GM21723 (cell line): ENCODE data around the gene SNX25.
A peak's percentile ranks its signal among the peaks of the same experiment; 100 is the strongest.
"Not testable (repeated sequence)": the region's sequence is repeated elsewhere in the genome, so short reads cannot be mapped to it uniquely, and the experiment has no call there.

Experiments used
- ATAC-seq: cut with Tn5 transposase; IDR thresholded peaks from one replicate; pipeline ENCODE4 v1.9.1; 2021; ENCODE audit warnings: mild to moderate bottlenecking, moderate library complexity; ENCODE audit not compliant: unreplicated experiment

Gene SNX25

GRCh38 chr4:185209031-185209851 is at the start of gene SNX25:
SNX25 (plus strand) TSS chr4:185209598; CDS start chr4:185209827, 229 bp downstream.
- ATAC-seq, result peak; percentile 73

DNA sequence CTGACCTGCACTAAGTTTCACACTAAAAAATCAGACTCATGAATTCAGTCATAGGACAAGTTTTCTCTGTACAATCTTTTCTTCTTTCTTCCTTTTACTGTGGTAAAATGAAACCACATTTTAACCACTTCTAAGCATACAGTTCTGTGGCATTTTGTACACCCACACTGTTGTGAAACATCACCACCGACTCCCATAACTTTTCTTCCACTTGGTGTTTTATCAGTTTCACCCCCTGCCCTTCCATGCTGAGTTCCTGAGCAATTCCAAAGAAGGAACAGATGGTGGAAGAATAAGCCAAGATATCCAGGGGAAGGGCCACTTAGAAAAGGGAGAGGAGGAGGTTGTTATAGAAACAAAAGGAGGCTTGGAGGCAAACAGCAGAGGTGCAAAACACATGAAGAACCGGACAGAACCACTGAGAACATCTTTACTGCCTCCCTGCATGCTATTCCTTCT is 43.8 kb upstream of the SNX25 start:
- peak; percentile 94 for ATAC-seq

DNA sequence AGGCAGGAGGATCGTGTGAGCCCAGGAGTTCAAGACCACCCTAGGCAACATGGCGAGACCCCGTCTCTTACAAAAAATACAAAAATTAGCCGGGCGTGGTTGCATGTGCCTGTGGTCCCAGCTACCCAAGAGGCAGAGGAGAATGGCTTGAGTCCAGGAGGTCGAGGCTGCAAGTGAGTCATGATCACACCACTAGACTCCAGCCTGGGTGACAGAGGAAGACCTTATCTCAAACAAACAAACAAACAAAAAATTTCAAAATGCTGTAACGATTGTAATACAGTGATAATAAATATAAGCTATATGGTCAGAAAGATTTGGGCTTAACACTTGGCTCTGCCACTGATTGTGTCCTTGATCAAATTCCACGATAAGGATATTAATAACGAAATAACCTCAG is 42.2 kb upstream of the SNX25 start:
- ATAC-seq, result no peak

DNA sequence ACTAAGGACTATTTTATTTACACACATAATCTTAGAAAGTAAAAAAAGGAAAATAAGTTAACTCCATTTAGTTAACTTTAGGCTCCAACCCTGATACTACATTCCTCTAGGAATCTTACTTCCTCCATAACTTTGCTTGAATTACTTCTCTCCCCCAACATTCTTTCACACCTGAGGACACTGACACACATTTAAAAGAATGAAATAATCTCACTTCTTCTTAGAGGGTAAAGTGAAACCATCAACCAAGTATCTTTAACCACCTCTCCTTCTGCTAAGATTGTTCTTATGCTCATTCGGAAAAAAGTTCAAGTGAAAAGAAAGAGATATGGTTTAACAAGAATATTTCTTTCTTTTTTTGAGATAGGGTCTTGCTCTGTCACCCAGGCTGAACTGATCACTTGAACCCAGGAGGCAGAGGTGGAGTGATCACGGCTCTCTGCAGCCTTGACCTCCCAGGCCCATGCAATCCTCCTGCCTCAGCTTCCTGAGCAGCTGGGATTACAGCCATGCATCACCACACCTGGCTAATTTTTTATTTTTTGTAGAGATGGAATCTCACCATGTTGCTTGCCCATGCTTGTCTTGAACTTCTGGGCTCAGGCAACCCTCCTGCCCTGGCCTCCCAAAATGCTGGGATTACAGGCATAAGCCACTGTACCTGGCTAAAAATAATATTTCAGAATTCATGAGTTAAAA is 37.9 kb upstream of the SNX25 start:
- ATAC-seq, result peak; percentile 91

- no peak for ATAC-seq
Observed at GRCh38 chr4:185179488-185179887, 29.9 kb upstream of the SNX25 start.

DNA sequence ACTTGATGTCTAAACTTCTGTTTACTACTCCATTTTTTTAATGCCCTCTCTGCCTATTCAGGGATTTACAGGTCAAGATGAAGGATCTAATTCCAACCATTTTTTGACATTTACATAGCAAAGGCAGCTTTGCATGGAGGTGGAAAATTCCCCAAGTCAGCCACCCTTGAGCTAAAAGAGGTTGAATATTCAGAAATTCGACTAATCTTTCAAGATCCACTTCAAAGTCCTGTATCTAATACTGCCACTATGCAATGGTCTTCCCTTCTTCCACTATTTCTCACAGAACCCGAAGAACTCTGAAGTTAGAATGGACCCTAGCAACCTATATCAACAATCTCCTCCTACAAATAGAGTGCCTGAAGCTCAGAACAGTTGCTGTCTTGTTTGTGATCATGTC is 27.2 kb upstream of the SNX25 start:
- no peak for ATAC-seq

DNA sequence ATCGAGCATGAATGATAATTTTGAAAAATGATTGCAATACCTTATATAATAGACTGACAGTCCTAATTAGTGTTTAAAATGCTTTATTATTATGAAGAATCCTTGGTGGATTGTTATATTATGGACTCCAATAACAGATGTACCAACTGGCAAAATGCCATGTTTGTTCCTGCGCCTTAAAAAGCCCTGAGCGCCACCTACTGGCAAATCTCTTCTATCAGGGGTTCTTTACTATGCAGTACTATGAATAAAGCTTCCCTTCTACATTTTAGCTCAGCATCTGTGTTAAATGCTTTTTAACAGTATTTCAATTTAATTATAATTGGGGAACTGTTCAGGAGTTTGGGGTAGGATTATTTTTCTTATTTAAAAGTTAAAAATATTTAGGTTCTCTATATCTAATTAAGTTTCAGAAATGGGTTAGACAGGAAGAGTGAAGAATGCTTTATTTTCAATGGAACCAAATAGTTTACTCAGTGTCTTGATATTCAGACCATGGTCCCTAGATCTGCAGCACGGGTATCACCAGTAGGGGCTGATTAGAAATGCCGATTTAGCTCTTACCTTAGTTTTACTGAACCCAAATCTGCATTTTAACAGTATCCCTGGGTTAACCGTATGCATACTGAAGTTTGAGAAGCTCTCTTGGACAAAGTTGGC is 25.6 kb upstream of the SNX25 start:
- ATAC-seq, result peak; percentile 73

DNA sequence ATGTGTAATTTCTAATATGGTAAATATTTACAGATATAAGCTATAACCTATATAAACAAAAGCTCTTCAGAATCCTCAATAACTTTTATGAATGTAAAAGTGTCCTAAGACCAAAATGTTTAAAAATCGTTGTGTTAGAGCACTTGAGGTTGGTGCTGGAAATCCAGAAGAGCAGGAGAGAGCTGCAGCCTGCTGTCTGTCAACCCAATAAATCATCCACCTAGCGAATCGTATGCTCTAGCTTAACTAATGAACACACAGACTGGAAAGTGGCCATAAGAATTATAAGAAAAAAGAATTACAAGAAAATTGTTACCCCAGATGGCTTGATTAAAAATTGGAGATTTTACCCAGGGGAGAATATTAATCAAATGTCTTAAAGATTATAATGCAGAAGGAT is 22.6 kb upstream of the SNX25 start:
- ATAC-seq, result no peak

DNA sequence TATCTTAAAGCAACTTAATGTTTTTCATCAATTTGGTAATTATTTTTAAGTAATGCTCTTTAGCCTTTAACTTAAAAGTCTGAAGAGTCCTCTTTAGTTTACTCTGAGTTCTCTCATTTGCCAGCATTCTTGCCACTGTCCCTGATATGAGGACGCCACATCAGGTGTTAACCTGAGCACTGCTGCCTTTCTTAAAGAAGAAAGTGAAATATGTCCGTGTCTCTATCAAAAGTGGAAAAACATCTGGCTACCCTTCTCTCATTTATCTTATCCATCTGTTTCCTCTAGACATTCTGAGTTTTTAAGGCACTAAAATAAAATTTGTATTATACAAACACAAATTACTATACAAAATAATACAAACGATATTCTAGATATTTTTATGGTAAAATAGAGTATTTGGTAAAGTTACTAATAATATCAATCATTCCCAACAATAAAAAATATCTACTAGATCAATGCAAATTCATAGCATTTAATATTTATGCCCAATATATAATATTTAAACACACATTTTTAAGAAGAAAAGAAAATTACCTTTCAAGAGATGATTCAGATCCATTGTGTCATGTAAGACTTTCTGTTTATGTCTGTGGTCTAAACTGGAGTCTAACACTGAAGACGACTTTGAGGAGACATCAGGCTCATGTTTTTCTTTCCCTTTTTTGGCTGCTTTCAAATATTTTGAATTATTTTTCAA is 19.6 kb upstream of the SNX25 start:
- ATAC-seq, result no peak

GRCh38 chr4:185190306-185190856 is 19.0 kb upstream of the SNX25 start:
- ATAC-seq, result no peak

DNA sequence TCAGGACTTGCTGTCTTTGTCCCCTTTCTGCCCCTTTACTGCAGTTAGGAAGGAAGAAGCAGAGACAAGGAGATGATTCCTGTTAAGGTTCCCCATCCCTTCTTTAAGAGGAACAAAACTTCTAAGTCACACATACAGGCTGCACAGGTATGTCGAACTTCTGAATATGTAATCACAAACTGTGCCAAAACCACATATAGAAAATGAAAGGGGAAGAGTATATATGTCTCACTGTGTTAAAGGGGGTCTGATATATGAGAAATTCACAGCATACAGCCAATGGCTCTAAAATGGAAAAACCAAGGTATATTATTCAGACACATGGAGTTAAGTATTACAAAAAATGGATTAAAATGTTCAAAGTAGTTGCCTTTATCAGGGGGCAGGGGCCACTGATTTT is 17.3 kb upstream of the SNX25 start:
- ATAC-seq, result peak; percentile 92

DNA sequence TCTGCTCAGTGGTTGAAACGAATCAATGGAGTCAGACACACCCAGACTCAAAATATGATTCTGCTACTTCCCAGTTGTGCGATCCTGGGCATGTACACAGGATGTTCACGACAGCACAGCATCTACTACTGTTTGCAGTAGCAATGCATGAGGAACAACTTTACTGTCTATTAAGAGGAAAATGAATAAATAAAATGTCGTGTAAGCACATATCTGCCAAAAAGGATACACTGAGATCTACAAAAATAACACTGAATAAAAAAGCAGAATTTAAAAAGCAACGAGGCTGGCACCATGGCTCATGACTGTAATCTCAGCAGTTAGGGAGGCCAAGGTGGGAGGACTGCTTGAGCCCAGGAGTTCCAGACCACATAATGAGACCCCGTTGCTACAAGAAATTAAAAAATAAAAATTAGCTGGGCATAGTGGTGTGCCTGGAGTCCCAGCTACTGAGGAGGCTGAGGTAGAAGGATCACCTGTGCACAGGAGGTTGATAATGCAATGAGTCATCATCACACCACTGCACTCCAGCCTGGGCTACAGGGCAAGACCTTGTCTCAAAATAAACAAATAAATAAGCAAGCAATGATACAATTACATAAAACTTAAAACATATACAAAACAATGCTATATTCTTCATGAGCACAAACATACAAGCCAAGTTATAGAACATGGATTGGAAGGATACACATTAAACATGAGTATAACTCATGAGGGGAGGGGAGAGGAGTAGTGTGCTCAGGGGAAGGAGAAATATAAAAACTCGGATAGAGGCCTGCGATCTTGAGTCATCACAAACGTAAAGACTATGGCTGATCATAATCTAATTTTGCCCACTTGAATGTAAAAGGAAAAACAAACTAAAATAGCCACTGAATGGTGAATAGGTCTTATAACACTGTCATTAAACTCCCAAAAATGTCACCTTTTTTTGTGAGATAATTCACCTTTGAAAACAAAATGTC is 14.2 kb upstream of the SNX25 start:
- ATAC-seq, result no peak

DNA sequence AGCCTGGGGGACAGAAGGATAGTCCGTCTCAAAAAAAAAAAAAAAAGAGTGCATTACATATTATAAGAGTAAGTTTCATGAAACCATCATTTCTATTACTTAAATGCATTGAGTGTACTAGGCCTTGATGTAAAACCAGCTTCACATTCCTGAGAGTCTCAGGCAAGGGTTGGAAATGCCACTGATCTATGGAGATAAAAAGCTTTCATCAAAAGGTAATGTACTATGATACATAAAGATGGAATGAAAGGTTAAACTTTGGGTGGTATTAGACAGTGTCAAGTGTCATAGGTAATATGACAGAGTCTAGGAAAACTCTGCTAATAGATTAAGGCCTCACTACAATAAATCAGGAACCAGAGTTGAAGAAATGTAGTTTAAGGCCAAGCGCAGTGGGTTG is 13.0 kb upstream of the SNX25 start:
- ATAC-seq, result no peak

- not testable (repeated sequence) for ATAC-seq
Observed at GRCh38 chr4:185198189-185198588, 11.2 kb upstream of the SNX25 start.

- ATAC-seq, result no peak
Observed at GRCh38 chr4:185201977-185202962, 7.1 kb upstream of the SNX25 start.

DNA sequence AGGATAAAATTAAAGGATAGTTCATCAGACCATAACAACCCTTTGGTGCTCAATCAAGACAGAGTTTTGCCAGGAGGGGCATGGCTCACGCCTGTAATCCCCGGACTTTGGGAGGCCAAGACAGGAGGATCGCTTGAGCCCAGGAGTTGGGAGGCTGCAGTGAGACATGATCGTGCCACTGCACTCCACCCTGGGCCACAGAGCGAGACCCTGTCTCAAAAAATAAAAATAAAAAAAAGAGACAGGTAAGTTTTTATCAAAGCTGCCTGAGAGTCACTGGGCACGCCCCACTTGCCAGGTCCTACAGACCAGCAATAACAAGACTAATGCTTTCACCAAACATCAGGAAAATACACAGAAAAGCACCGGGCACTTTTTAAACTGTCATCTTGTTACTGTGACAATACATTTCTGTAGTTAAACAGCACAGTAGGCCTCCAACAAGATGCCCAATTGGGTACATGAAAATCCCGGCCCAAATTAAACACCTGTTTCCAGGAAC is 6.4 kb upstream of the SNX25 start:
- ATAC-seq, result peak; percentile 9

DNA sequence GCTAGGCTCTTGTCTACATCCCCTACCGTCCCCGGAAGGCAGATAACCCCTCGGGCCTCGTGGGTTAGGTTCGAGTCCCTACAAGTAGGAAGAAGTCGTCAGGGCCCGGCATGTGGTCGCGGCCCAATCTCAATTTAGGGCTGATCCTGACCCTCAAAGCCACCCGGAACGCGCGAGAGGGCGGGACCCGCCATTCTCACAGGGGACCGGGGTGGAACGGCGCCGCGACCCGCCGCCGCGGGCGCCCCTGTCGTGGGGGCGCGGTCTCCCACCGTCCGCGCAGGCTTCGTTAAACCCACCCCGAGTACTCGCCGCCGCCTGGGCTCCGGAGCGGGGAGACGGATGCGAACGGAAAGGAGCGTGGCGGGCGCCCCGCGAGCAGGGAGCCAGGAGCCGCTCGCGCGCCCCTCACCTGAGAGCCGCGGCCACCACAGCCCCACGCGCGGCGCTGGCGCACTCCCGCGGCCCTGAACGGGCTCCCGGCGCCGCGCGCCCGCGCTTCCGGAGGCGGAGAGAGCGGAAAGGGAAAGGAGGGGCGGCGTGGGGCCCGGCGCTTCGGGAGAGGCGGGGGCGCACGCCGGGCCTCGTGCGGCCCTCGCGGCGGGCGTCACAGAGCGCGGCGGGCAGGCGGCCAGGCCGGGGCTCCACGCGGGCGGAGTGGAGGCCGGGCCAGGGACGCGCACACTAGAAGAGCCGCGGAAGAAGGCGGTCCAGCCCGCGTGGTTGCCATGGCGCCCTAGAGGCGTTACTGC is 5.7 kb upstream of the SNX25 start, which contains the start of gene CFAP97:
Gene CFAP97 (minus strand): TSS at position 515 of the 752 bp plus-strand sequence. CDS start 12,804 bp downstream, outside the sequence.
- ATAC-seq, result peak; percentile 70
